ENCODE data around the gene CDCA7. TPM values are rescaled to one million over a fixed set of nuclear protein-coding genes. Genes with fewer than 3 reads are reported as not detected.

CDCA7 gene
- total RNA-seq (2022; extraction: Qiagen RNA extraction; ENCODE audit: low read depth): 38.0 to 48.5 TPM (median 47.3 TPM) in 5 replicates

GRCh38 chr2:173354582-173355131 is at the start of gene CDCA7:
Gene CDCA7, plus strand, starts transcription at chr2:173354872. Its CDS starts 92 bp downstream, at chr2:173354964.

